Measurements from ENCODE around the gene KDM5C.
A peak's percentile ranks its signal among the peaks of the same experiment; 100 is the strongest.

Gene KDM5C

GRCh38 chrX:53224860-53225797 lies at the start of gene KDM5C:
Gene KDM5C, minus strand, starts transcription at chrX:53225207. Its CDS starts 318 bp downstream, at chrX:53224889.
- DNase-seq (ENCODE audit: low read depth in 3 of 3): peak; percentile 61 to 81 (median 74)

- DNase-seq (ENCODE audit: low read depth in 3 of 3): no peak
Measured at GRCh38 chrX:53272808-53273337, 47.9 kb upstream of the KDM5C start.

GRCh38 chrX:53269536-53270107 lies 44.6 kb upstream of the KDM5C start:
- DNase-seq (ENCODE audit: low read depth in 3 of 3): no peak

- no peak for DNase-seq (ENCODE audit: low read depth in 3 of 3)
Measured at GRCh38 chrX:53268173-53268572, 43.2 kb upstream of the KDM5C start.

- no peak for DNase-seq (ENCODE audit: low read depth in 3 of 3)
Measured at GRCh38 chrX:53266914-53267313, 41.9 kb upstream of the KDM5C start.

- no peak for DNase-seq (ENCODE audit: low read depth in 3 of 3)
Measured at GRCh38 chrX:53265771-53266574, 41.0 kb upstream of the KDM5C start.

- no peak for DNase-seq (ENCODE audit: low read depth in 3 of 3)
Measured at GRCh38 chrX:53263597-53264094, 38.6 kb upstream of the KDM5C start.

GRCh38 chrX:53262918-53263394 lies 37.9 kb upstream of the KDM5C start:
- DNase-seq (ENCODE audit: low read depth in 3 of 3): no peak

- no peak for DNase-seq (ENCODE audit: low read depth in 3 of 3)
Measured at GRCh38 chrX:53262189-53262917, 37.3 kb upstream of the KDM5C start.

- DNase-seq (ENCODE audit: low read depth in 3 of 3): no peak
Measured at GRCh38 chrX:53261355-53261972, 36.5 kb upstream of the KDM5C start.

GRCh38 chrX:53260836-53261235 lies 35.8 kb upstream of the KDM5C start:
- DNase-seq (ENCODE audit: low read depth in 3 of 3): no peak

- no peak for DNase-seq (ENCODE audit: low read depth in 3 of 3)
Measured at GRCh38 chrX:53257670-53258423, 32.8 kb upstream of the KDM5C start.

- DNase-seq (ENCODE audit: low read depth in 3 of 3): no peak
Measured at GRCh38 chrX:53257166-53257565, 32.2 kb upstream of the KDM5C start.

GRCh38 chrX:53256446-53257041 lies 31.5 kb upstream of the KDM5C start:
- no peak for DNase-seq (ENCODE audit: low read depth in 3 of 3)

GRCh38 chrX:53255738-53256191 lies 30.8 kb upstream of the KDM5C start:
- no peak for DNase-seq (ENCODE audit: low read depth in 3 of 3)

- DNase-seq (ENCODE audit: low read depth in 3 of 3): no peak
Measured at GRCh38 chrX:53254570-53255461, 29.8 kb upstream of the KDM5C start.

GRCh38 chrX:53253293-53254020 lies 28.4 kb upstream of the KDM5C start:
- no peak for DNase-seq (ENCODE audit: low read depth in 3 of 3)

GRCh38 chrX:53251307-53251706 lies 26.3 kb upstream of the KDM5C start:
- no peak for DNase-seq (ENCODE audit: low read depth in 3 of 3)

Data from stimulated activated CD4-positive, alpha-beta T cell treated with anti-CD3 and anti-CD28 coated beads, TNF-alpha, amount 100 ng/mL, for 4 hours (primary cell).